Erythroblast (primary cell): ENCODE results near the gene SENP5.

Source experiments
- GATA1 ChIP-seq: IDR thresholded peaks from 2 replicates; pipeline ENCODE4 v1.6.1; 2011; ENCODE audit warnings: low read depth, mild to moderate bottlenecking, control low read depth, low read length, moderate library complexity
- POLR2A ChIP-seq: IDR thresholded peaks from 2 replicates; pipeline ENCODE4 v1.6.1; 2011; ENCODE audit warnings: mild to moderate bottlenecking, low read length

- TF ChIP-seq POLR2A (no peak), GATA1 (no peak)
Measured at GRCh38 chr3:196932600-196932999, 64.9 kb downstream of the SENP5 start.
